ENCODE data around the gene INIP. TPM values are rescaled to one million over a fixed set of nuclear protein-coding genes. Genes with fewer than 3 reads are reported as not detected.

The INIP gene
- total RNA-seq, 1 experiment from 2014 or later, result 26.6 TPM

DNA sequence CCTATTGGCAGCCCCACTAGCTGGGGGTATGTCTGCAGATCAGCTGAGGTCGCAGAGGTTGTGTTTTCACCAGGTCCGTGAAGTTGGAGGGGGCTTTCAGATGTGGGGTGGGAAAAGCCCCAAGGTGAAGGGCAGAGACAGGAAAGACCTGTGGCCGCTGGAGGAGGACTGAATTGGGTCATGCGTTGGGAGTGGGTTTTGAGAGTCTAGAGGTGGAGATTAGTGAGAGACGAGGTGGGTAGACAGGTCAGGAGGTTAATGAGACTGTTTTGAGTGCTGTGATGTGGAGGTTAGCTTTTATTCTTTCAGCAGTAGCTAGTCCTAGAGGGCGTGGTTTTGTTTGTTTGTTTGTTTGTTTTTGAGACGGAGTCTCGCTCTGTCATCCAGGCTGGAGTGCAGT lies 42.9 kb upstream of the INIP start:
- no TSS peak for BruUV-seq (replicated peaks)
- DNase-seq (ENCODE audit: low spot score), result no peak
- Histone ChIP-seq H3K36me3 (ENCODE audit: insufficient read depth, low read length, poor library complexity, severe bottlenecking) (no peaks in the 10 kb centered on the region), H3K9me3 (ENCODE audit: low read depth, low read length, poor library complexity, severe bottlenecking) (no peaks in the 10 kb centered on the region), H3K4me3 (ENCODE audit: low read depth, low read length, poor library complexity, severe bottlenecking) (no peak overlapping the region), H3K27me3 (replicated peaks; ENCODE audit: insufficient read depth, low read depth, low read length, poor library complexity) (no peaks in the 10 kb centered on the region), H3K27ac (ENCODE audit: low read depth, low read length, poor library complexity, severe bottlenecking) (no peak overlapping the region), H3K4me1 (ENCODE audit: insufficient read depth, low read length, poor library complexity, severe bottlenecking) (no peaks in the 10 kb centered on the region)
- TF ChIP-seq, protein P1, sequence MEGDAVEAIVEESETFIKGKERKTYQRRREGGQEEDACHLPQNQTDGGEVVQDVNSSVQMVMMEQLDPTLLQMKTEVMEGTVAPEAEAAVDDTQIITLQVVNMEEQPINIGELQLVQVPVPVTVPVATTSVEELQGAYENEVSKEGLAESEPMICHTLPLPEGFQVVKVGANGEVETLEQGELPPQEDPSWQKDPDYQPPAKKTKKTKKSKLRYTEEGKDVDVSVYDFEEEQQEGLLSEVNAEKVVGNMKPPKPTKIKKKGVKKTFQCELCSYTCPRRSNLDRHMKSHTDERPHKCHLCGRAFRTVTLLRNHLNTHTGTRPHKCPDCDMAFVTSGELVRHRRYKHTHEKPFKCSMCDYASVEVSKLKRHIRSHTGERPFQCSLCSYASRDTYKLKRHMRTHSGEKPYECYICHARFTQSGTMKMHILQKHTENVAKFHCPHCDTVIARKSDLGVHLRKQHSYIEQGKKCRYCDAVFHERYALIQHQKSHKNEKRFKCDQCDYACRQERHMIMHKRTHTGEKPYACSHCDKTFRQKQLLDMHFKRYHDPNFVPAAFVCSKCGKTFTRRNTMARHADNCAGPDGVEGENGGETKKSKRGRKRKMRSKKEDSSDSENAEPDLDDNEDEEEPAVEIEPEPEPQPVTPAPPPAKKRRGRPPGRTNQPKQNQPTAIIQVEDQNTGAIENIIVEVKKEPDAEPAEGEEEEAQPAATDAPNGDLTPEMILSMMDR (conservative IDR thresholded peaks at IDR 0.05; ENCODE audit: low read depth, low read length), result no peak
- TF ChIP-seq EZH2 (IDR thresholded peaks at IDR 0.05; ENCODE audit: borderline replicate concordance, low read depth, low read length, poor library complexity, severe bottlenecking), result no peak
- ChIA-PET POLR2A (ENCODE audit: low non-redundant PET) (no interaction called here), CTCF (no interaction called here)
- intact Hi-C loops (cut with micrococcal nuclease; ENCODE audit: unreplicated experiment), result loop anchor here (10.0 kb wide), 1 partner anchor 54 kb away; no protein-coding TSS in a partner anchor

DNA sequence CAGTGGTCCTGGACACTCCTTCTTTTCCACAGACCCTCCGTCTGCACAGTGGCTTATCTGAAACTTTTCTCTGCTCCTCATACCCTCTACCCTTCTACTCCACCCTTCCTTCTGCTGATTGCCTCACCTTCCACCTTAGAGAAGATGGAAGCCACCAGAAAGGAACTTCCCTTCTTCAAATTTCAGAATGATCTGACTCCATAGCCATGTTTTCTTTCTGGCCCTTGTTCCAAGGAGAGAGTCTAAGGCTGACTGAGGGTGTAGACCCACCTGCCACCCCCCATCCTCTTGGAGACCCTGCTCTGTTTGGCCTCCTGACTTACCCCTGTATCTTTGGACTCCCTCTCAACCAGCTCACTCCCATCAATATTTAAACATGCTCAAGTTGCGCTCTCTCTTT lies 40.0 kb upstream of the INIP start:
- Histone ChIP-seq H3K4me1 (ENCODE audit: insufficient read depth, low read length, poor library complexity, severe bottlenecking) (no peaks in the 10 kb centered on the region), H3K27me3 (replicated peaks; ENCODE audit: insufficient read depth, low read depth, low read length, poor library complexity) (no peaks in the 10 kb centered on the region), H3K27ac (ENCODE audit: low read depth, low read length, poor library complexity, severe bottlenecking) (no peak overlapping the region), H3K36me3 (ENCODE audit: insufficient read depth, low read length, poor library complexity, severe bottlenecking) (no peaks in the 10 kb centered on the region), H3K4me3 (ENCODE audit: low read depth, low read length, poor library complexity, severe bottlenecking) (no peak overlapping the region), H3K9me3 (ENCODE audit: low read depth, low read length, poor library complexity, severe bottlenecking) (no peaks in the 10 kb centered on the region)
- ChIA-PET POLR2A (ENCODE audit: low non-redundant PET) (no interaction called here), CTCF (no interaction called here)
- intact Hi-C loops (cut with micrococcal nuclease; ENCODE audit: unreplicated experiment), result no loop called here
- no peak for DNase-seq (ENCODE audit: low spot score)
- TF ChIP-seq EZH2 (IDR thresholded peaks at IDR 0.05; ENCODE audit: borderline replicate concordance, low read depth, low read length, poor library complexity, severe bottlenecking), result no peak
- BruUV-seq (replicated peaks), result no TSS peak

DNA sequence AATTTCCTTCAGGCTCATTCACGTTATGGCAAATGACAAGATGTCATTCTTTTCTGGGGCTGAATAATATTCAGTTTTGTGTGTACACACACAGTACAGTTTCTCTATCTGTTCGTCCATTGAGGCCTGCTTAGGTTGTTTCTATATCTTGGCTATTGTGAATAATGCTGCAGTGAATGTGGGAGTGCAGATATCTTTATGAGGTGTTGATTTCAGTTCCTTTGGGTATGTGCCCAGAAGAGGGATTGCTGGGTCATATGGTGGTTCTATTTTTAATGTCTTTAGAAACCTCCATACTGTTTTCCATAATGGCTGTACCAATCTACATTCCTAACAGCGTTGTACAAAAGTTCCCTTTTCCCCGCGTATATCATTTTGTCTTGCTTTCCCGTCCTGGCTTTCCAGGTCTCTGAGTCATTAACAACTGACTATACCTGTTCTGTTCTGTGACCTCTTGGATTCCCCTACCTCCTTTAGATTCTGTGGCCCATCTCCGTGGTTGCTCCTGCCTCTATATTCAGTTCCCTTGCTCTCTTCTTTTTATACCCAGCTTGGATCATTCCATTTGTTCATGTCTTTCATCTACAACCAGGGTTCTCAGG lies 39.5 kb upstream of the INIP start:
- Histone ChIP-seq H3K4me3 (ENCODE audit: low read depth, low read length, poor library complexity, severe bottlenecking) (no peak overlapping the region), H3K27me3 (replicated peaks; ENCODE audit: insufficient read depth, low read depth, low read length, poor library complexity) (no peaks in the 10 kb centered on the region), H3K4me1 (ENCODE audit: insufficient read depth, low read length, poor library complexity, severe bottlenecking) (no peaks in the 10 kb centered on the region), H3K9me3 (ENCODE audit: low read depth, low read length, poor library complexity, severe bottlenecking) (no peaks in the 10 kb centered on the region), H3K27ac (ENCODE audit: low read depth, low read length, poor library complexity, severe bottlenecking) (no peak overlapping the region), H3K36me3 (ENCODE audit: insufficient read depth, low read length, poor library complexity, severe bottlenecking) (no peaks in the 10 kb centered on the region)
- BruUV-seq (replicated peaks), result no TSS peak
- intact Hi-C loops (cut with micrococcal nuclease; ENCODE audit: unreplicated experiment), result no loop called here
- TF ChIP-seq, protein P1 (conservative IDR thresholded peaks at IDR 0.05; ENCODE audit: low read depth, low read length), result no peak
- no peak for TF ChIP-seq EZH2 (IDR thresholded peaks at IDR 0.05; ENCODE audit: borderline replicate concordance, low read depth, low read length, poor library complexity, severe bottlenecking)
- no peak for DNase-seq (ENCODE audit: low spot score)
- ChIA-PET POLR2A (ENCODE audit: low non-redundant PET) (no interaction called here), CTCF (no interaction called here)

DNA sequence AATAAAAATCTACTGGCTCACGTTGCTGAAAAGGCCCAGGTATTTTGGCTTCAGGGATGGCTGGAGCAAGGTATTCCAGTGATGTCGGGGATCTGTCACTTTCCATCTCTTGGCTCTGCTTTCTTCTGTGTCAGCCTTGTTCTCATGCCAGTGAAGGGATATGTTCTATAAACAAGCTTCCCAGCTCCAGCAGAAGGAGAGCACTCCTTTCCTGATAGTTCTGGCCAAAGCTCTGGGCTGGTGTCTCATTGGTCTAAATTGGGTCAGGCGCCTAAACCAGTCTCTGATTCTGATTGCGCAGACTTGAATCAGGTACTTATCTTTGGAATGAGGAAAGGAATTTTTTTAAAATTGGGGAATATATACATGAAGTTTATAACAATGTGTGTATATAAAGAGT lies 37.8 kb upstream of the INIP start:
- POLR2A ChIA-PET (ENCODE audit: low non-redundant PET), result no interaction called here

More for the DNA sequence above, 37.8 kb upstream of the INIP start:
- Histone ChIP-seq H3K4me3 (ENCODE audit: low read depth, low read length, poor library complexity, severe bottlenecking) (no peak overlapping the region), H3K36me3 (ENCODE audit: insufficient read depth, low read length, poor library complexity, severe bottlenecking) (no peaks in the 10 kb centered on the region), H3K27ac (ENCODE audit: low read depth, low read length, poor library complexity, severe bottlenecking) (no peak overlapping the region), H3K27me3 (replicated peaks; ENCODE audit: insufficient read depth, low read depth, low read length, poor library complexity) (no peaks in the 10 kb centered on the region), H3K4me1 (ENCODE audit: insufficient read depth, low read length, poor library complexity, severe bottlenecking) (peaks cover 9% of the 10 kb centered on the region), H3K9me3 (ENCODE audit: low read depth, low read length, poor library complexity, severe bottlenecking) (no peaks in the 10 kb centered on the region)
- CTCF ChIA-PET, result no interaction called here
- intact Hi-C loops (cut with micrococcal nuclease; ENCODE audit: unreplicated experiment), result no loop called here
- no peak for DNase-seq (ENCODE audit: low spot score)
- BruUV-seq (replicated peaks), result no TSS peak
- TF ChIP-seq, protein P1 (conservative IDR thresholded peaks at IDR 0.05; ENCODE audit: low read depth, low read length), result no peak
- no peak for TF ChIP-seq EZH2 (IDR thresholded peaks at IDR 0.05; ENCODE audit: borderline replicate concordance, low read depth, low read length, poor library complexity, severe bottlenecking)

Data from A673 (cell line).